ENCODE measurements around the gene CTIF.

CTIF gene

GRCh38 chr18:48898521-48898920 is 359.7 kb downstream of the CTIF start:
- TF ChIP-seq, protein P1, sequence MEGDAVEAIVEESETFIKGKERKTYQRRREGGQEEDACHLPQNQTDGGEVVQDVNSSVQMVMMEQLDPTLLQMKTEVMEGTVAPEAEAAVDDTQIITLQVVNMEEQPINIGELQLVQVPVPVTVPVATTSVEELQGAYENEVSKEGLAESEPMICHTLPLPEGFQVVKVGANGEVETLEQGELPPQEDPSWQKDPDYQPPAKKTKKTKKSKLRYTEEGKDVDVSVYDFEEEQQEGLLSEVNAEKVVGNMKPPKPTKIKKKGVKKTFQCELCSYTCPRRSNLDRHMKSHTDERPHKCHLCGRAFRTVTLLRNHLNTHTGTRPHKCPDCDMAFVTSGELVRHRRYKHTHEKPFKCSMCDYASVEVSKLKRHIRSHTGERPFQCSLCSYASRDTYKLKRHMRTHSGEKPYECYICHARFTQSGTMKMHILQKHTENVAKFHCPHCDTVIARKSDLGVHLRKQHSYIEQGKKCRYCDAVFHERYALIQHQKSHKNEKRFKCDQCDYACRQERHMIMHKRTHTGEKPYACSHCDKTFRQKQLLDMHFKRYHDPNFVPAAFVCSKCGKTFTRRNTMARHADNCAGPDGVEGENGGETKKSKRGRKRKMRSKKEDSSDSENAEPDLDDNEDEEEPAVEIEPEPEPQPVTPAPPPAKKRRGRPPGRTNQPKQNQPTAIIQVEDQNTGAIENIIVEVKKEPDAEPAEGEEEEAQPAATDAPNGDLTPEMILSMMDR (IDR thresholded peaks at IDR 0.05; ENCODE audit: extremely low read depth, missing control alignments) = no peak
- no peak for DNase-seq (ENCODE audit: low spot score)

DNA sequence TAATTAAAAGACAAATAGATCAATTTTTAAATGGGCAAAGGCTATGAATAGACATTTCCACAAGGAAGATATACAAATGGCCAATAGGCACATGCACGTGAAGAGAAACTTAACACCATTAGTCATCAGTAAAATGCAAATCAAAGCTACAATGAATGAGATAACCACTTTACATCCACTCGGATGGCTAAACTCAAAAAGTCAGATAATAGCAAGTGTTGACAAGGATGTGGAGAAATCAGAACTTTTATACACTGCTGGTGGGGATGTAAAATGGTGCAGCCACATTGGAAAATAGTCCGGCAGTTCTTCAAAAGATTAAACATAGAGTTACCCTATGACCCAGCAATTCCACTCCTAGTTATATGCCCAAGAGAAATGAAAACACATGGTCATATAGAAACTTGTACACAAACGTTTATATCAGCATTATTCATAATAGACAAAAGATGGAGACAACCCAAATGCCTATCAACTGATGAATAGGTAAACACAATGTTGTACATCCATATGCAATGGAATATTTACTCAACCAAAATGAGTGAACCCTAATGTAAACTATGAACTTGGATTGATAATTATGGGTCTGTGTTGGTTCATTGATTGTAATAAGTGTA is 360.8 kb downstream of the CTIF start:
- TF ChIP-seq, protein P1 (IDR thresholded peaks at IDR 0.05; ENCODE audit: extremely low read depth, missing control alignments) = no peak
- DNase-seq (ENCODE audit: low spot score) = no peak

- TF ChIP-seq, protein P1 (IDR thresholded peaks at IDR 0.05; ENCODE audit: extremely low read depth, missing control alignments) = no peak
- DNase-seq (ENCODE audit: low spot score) = no peak
Observed at GRCh38 chr18:48900469-48900868, 361.6 kb downstream of the CTIF start.

GRCh38 chr18:48901145-48902022 is 362.6 kb downstream of the CTIF start:
- TF ChIP-seq, protein P1 (IDR thresholded peaks at IDR 0.05; ENCODE audit: extremely low read depth, missing control alignments) = no peak
- no peak for DNase-seq (ENCODE audit: low spot score)

GRCh38 chr18:48902023-48902855 is 363.4 kb downstream of the CTIF start:
- TF ChIP-seq, protein P1 (IDR thresholded peaks at IDR 0.05; ENCODE audit: extremely low read depth, missing control alignments) = no peak
- DNase-seq (ENCODE audit: low spot score) = no peak

GRCh38 chr18:48902856-48903601 is 364.2 kb downstream of the CTIF start:
- no peak for DNase-seq (ENCODE audit: low spot score)
- TF ChIP-seq, protein P1 (IDR thresholded peaks at IDR 0.05; ENCODE audit: extremely low read depth, missing control alignments) = no peak
